SK-N-SH (cell line): ENCODE results near the gene HOXC11. TPM values are rescaled to one million over a fixed set of nuclear protein-coding genes. Genes with fewer than 3 reads are reported as not detected.

ENCODE experiments used
- CTCF ChIA-PET: fragments of 300-600, 350-600 bp; formaldehyde crosslinking; extraction: SDS; loops from one replicate; lab custom pipeline; 2021; lab: Yijun Ruan, JAX
- POLR2A ChIA-PET: fragments of 350-600 bp; sonication (Branson Sonifier 250); formaldehyde crosslinking; extraction: SDS; loops from one replicate; lab custom pipeline; 2020; ENCODE audit warnings: antibody characterized with exemption, inconsistent platforms; lab: Yijun Ruan, JAX
- DNase-seq: peaks from one replicate; pipeline ENCODE4 v3.0.0; 2012
- H2AFZ ChIP-seq: fragments of 200-600 bp; sonication (generic); 2 replicates; pipeline ENCODE4 v1.8.1; 2016; ENCODE audit warnings: antibody characterized with exemption, mild to moderate bottlenecking, low read depth
- H3F3A ChIP-seq: fragments of 200-600 bp; sonication (generic); replicated peaks from 2 replicates; pipeline ENCODE3; 2016; ENCODE audit warnings: antibody characterized with exemption, mild to moderate bottlenecking; ENCODE audit not compliant: insufficient read depth
- H3K27ac ChIP-seq, 2 experiments: fragments of 200-500 bp in 1 of 2; fragments of 200-600 bp in 1 of 2; sonication (Bioruptor generic) in 1 of 2; sonication (generic), shearing (Covaris generic) in 1 of 2; 2 replicates each; pipeline versions ENCODE4 v1.5.1 to v1.6.1; 2014 to 2016; ENCODE audit warnings: low read depth in 2 of 2, inconsistent platforms in 1 of 2, low read length in 1 of 2, mild to moderate bottlenecking in 1 of 2, mixed read lengths in 1 of 2
- H3K27me3 ChIP-seq: fragments of 200-600 bp; sonication (generic), shearing (Covaris generic); 2 replicates; pipeline ENCODE4 v1.6.1; 2016; ENCODE audit warnings: mixed run types; ENCODE audit not compliant: insufficient read depth
- H3K36me3 ChIP-seq, 2 experiments: fragments of 200-500 bp in 1 of 2; fragments of 200-600 bp in 1 of 2; sonication (Bioruptor generic) in 1 of 2; sonication (generic) in 1 of 2; replicated peaks in 1 of 2; 2 replicates each; pipeline versions ENCODE3 to v1.5.1; 2014 to 2016; ENCODE audit warnings: low read length in 1 of 2, mild to moderate bottlenecking in 1 of 2; ENCODE audit not compliant: insufficient read depth in 2 of 2, control insufficient read depth in 1 of 2
- H3K4me1 ChIP-seq, 2 experiments: fragments of 200-500 bp in 1 of 2; fragments of 200-600 bp in 1 of 2; sonication (Bioruptor generic) in 1 of 2; sonication (generic), shearing (Covaris generic) in 1 of 2; 2 replicates each; pipeline versions ENCODE4 v1.5.1 to v1.6.1; 2014 to 2016; ENCODE audit warnings: low read depth in 1 of 2, low read length in 1 of 2, mixed run types in 1 of 2; ENCODE audit not compliant: insufficient read depth in 2 of 2, control insufficient read depth in 1 of 2
- H3K4me2 ChIP-seq: fragments of 200-600 bp; sonication (generic), shearing (Covaris generic); 2 replicates; pipeline ENCODE4 v1.6.1; 2017; ENCODE audit warnings: mixed run types
- H3K4me3 ChIP-seq, 2 experiments: fragments of 200-500 bp in 1 of 2; fragments of 200-600 bp in 1 of 2; sonication (Bioruptor generic) in 1 of 2; sonication (generic), shearing (Covaris generic) in 1 of 2; 2 replicates each; pipeline versions ENCODE4 v1.5.1 to v1.8.1; 2014 to 2016; ENCODE audit warnings: low read depth in 2 of 2, inconsistent platforms in 1 of 2, low read length in 1 of 2, mild to moderate bottlenecking in 1 of 2, mixed read lengths in 1 of 2, moderate library complexity in 1 of 2
- H3K79me2 ChIP-seq: fragments of 200-600 bp; sonication (generic); 2 replicates; pipeline ENCODE4 v1.8.1; 2017; ENCODE audit warnings: mild to moderate bottlenecking; ENCODE audit not compliant: insufficient read depth
- H3K9ac ChIP-seq: fragments of 200-600 bp; sonication (generic); 2 replicates; pipeline ENCODE4 v1.6.1; 2017; ENCODE audit warnings: mixed run types
- H3K9me2 ChIP-seq: fragments of 200-600 bp; sonication (generic); 2 replicates; pipeline ENCODE4 v1.6.1; 2017; ENCODE audit warnings: mixed run types
- H3K9me3 ChIP-seq: fragments of 200-600 bp; sonication (generic); 2 replicates; pipeline ENCODE4 v1.6.1; 2017; ENCODE audit warnings: mixed run types, mild to moderate bottlenecking, moderate library complexity
- H4K20me1 ChIP-seq: fragments of 200-600 bp; sonication (generic); 2 replicates; pipeline ENCODE4 v1.6.1; 2017; ENCODE audit warnings: mild to moderate bottlenecking, mixed run types; ENCODE audit not compliant: insufficient read depth
- EP300 ChIP-seq, 2 experiments: IDR thresholded peaks; 2 replicates each; pipeline versions ENCODE4 v1.4.0 to v1.6.1; 2012; ENCODE audit warnings: borderline replicate concordance in 1 of 2, low read depth in 1 of 2, low read length in 1 of 2
- FOSL2 ChIP-seq: IDR thresholded peaks from 2 replicates; pipeline ENCODE4 v1.4.0; 2012; ENCODE audit warnings: low read depth, mild to moderate bottlenecking, moderate library complexity, borderline replicate concordance
- FOXJ3 ChIP-seq: sonication (generic); formaldehyde crosslinking; IDR thresholded peaks from 2 replicates; pipeline ENCODE4 v1.5.1; 2020; ENCODE audit warnings: mild to moderate bottlenecking, missing genetic modification reagents
- IRF3 ChIP-seq: fragments of 150-350 bp; IDR thresholded peaks from 2 replicates; pipeline ENCODE4 v1.6.1; 2016; ENCODE audit warnings: mild to moderate bottlenecking, low read depth, low read length
- MEF2A ChIP-seq: IDR thresholded peaks from 2 replicates; pipeline ENCODE4 v1.4.0; 2012; ENCODE audit warnings: low read depth, borderline replicate concordance
- NRF1 ChIP-seq: IDR thresholded peaks from 2 replicates; pipeline ENCODE4 v1.6.1; 2012; ENCODE audit warnings: low read depth, mild to moderate bottlenecking, low read length
- RAD21 ChIP-seq: IDR thresholded peaks from 2 replicates; pipeline ENCODE4 v1.6.1; 2012; ENCODE audit warnings: mild to moderate bottlenecking, low read length
- RCOR1 ChIP-seq: fragments of 150-350 bp; IDR thresholded peaks from 2 replicates; pipeline ENCODE4 v1.6.1; 2017; ENCODE audit warnings: antibody characterized with exemption, low read length
- RFX5 ChIP-seq: IDR thresholded peaks from 2 replicates; pipeline ENCODE4 v1.6.1; 2012; ENCODE audit warnings: mild to moderate bottlenecking, improper control_type of control experiment, low read length
- RXRA ChIP-seq: IDR thresholded peaks from 2 replicates; pipeline ENCODE4 v1.4.0; 2012; ENCODE audit warnings: low read depth, mild to moderate bottlenecking, borderline replicate concordance
- TAF1 ChIP-seq: IDR thresholded peaks from 2 replicates; pipeline ENCODE4 v1.6.1; 2012; ENCODE audit warnings: low read depth, mild to moderate bottlenecking, low read length, moderate library complexity, borderline replicate concordance
- TEAD4 ChIP-seq: IDR thresholded peaks from 2 replicates; pipeline ENCODE4 v1.4.0; 2012; ENCODE audit warnings: mild to moderate bottlenecking, borderline replicate concordance; ENCODE audit not compliant: insufficient read depth
- USF1 ChIP-seq: IDR thresholded peaks from 2 replicates; pipeline ENCODE4 v1.4.0; 2012; ENCODE audit warnings: low read depth, borderline replicate concordance
- WGBS: methylation state at CpG from one replicate; pipeline ENCODE4 v1.1.6; 2017; ENCODE audit warnings: low lambda C conversion rate; 5-methylcytosine and 5-hydroxymethylcytosine counted together
- polyA plus RNA-seq, 3 experiments: library from polyadenylated mRNA; depleted of rRNA; stranded (reverse); fragments of >200 nt; gene quantifications; 2 replicates each; pipeline ENCODE4 v1.2.3, GENCODE V29; 2012

HOXC11 gene
- polyA plus RNA-seq, 1 of the 3 experiments (the other 2 are of a cell fraction): not detected

GRCh38 chr12:54006559-54007220 is 33.8 kb downstream of the HOXC11 start:
- Histone ChIP-seq H3K4me2 (no peak overlapping the region), H3K27ac (no peak overlapping the region)
- CTCF ChIA-PET: interaction anchor here (0.6 to 24.5 kb wide), 25 partner anchors 8 to 407 kb away, joined by 3 to 568 read pairs (median 5); partner anchors contain the start of genes HOXC10, HOXC4, HOXC5 and HOXC6

GRCh38 chr12:54007538-54008259 is 34.8 kb downstream of the HOXC11 start:
- Histone ChIP-seq H3K9ac (no peak overlapping the region), H3K27me3 (no peaks in the 10 kb centered on the region), H3K27ac (no peak overlapping the region), H3K4me3 (no peak overlapping the region), H2AFZ (no peak overlapping the region), H3K79me2 (no peaks in the 10 kb centered on the region), H3K4me1 (peaks cover 0 to 20% of the 10 kb centered on the region in 2 experiments; a peak in 1 of 4 replicates), H3K9me2 (no peaks in the 10 kb centered on the region), H4K20me1 (no peaks in the 10 kb centered on the region), H3F3A (peaks cover 8% of the 10 kb centered on the region), H3K9me3 (no peaks in the 10 kb centered on the region), H3K4me2 (no peak overlapping the region), H3K36me3 (no peaks in the 10 kb centered on the region)
- TF ChIP-seq MEF2A (no peak), FOSL2 (no peak), TAF1 (no peak), RFX5 (no peak), FOXJ3 (CRISPR knock-in tag) (no peak)
- 96% methylated on average over 2 of the region's 2 CpGs for WGBS
- ChIA-PET CTCF (interaction anchor here (0.6 to 24.5 kb wide), 14 partner anchors 8 to 363 kb away, joined by 3 to 568 read pairs (median 10); partner anchors contain the start of genes HOXC10, HOXC5, HOXC6 and SMUG1), POLR2A (interaction anchor here (1.8 kb wide), 1 partner anchor 10 kb away, joined by 11 read pairs; no protein-coding TSS in a partner anchor)
- no peak for DNase-seq

More at GRCh38 chr12:54006559-54007220, 33.8 kb downstream of the HOXC11 start:
- TF ChIP-seq IRF3: no peak
- TF ChIP-seq TEAD4: no peak
- TF ChIP-seq RCOR1: no peak
- TF ChIP-seq RAD21: no peak
- no peak for TF ChIP-seq MEF2A
- no peak for TF ChIP-seq USF1
- TF ChIP-seq RFX5: no peak
- no peak for TF ChIP-seq NRF1
- TF ChIP-seq EP300 (IDR thresholded peaks at IDR 0.05; ENCODE audit: borderline replicate concordance in 1 of 2, low read depth in 1 of 2, low read length in 1 of 2): no peak
- no peak for TF ChIP-seq RXRA
- no peak for DNase-seq
- H3K27me3 ChIP-seq: no peaks in the 10 kb centered on the region
- peak overlapping the region; percentile 68; the same call in 1 of the 2 replicates for H2AFZ ChIP-seq
- H3K4me3 ChIP-seq: no peak overlapping the region
- no peak overlapping the region for H3K9ac ChIP-seq
- H3K9me3 ChIP-seq: no peaks in the 10 kb centered on the region
- H4K20me1 ChIP-seq: no peaks in the 10 kb centered on the region
- no peaks in the 10 kb centered on the region for H3K36me3 ChIP-seq
- 86% methylated on average over 19 of the region's 22 CpGs for WGBS
- POLR2A ChIA-PET: no interaction called here
- no peaks in the 10 kb centered on the region for H3K9me2 ChIP-seq
- H3K4me1 ChIP-seq: peaks cover 0 to 20% of the 10 kb centered on the region in 2 experiments; a peak in 1 of 4 replicates
- no peaks in the 10 kb centered on the region for H3K79me2 ChIP-seq
- no peaks in the 10 kb centered on the region for H3F3A ChIP-seq
